Ammon's horn (tissue), 1 donor: ENCODE data around the gene SEC14L1.
A peak's percentile ranks its signal among the peaks of the same experiment; 100 is the strongest.

Source experiments
- DNase-seq: peaks from one replicate; pipeline ENCODE4 v3.0.0-alpha.2; 2016; ENCODE audit warnings: low spot score

SEC14L1 gene

GRCh38 chr17:77191244-77191643 is 50.5 kb downstream of the SEC14L1 start:
- no peak for DNase-seq

- no peak for DNase-seq
These were observed 52.9 kb downstream of the SEC14L1 start for GRCh38 chr17:77193653-77194052.

GRCh38 chr17:77194179-77194578 is 53.4 kb downstream of the SEC14L1 start:
- DNase-seq, result no peak

- no peak for DNase-seq
These were observed 55.5 kb downstream of the SEC14L1 start for GRCh38 chr17:77196251-77196650.

GRCh38 chr17:77197115-77197514 is 56.3 kb downstream of the SEC14L1 start:
- no peak for DNase-seq

GRCh38 chr17:77200711-77201110 is 59.9 kb downstream of the SEC14L1 start:
- no peak for DNase-seq

- DNase-seq, result no peak
These were observed 62.7 kb downstream of the SEC14L1 start for GRCh38 chr17:77203436-77203835.

GRCh38 chr17:77203846-77204245 is 63.1 kb downstream of the SEC14L1 start:
- DNase-seq, result no peak

GRCh38 chr17:77204536-77204935 is 63.8 kb downstream of the SEC14L1 start:
- DNase-seq, result no peak

- DNase-seq, result no peak
These were observed 64.8 kb downstream of the SEC14L1 start for GRCh38 chr17:77205396-77206125.

- no peak for DNase-seq
These were observed 65.6 kb downstream of the SEC14L1 start for GRCh38 chr17:77206158-77206956.

GRCh38 chr17:77207689-77208216 is 67.0 kb downstream of the SEC14L1 start:
- DNase-seq, result no peak

GRCh38 chr17:77208217-77208808 is 67.5 kb downstream of the SEC14L1 start:
- peak; percentile 88 for DNase-seq

GRCh38 chr17:77208856-77209255 is 68.1 kb downstream of the SEC14L1 start:
- no peak for DNase-seq

- no peak for DNase-seq
These were observed 68.6 kb downstream of the SEC14L1 start for GRCh38 chr17:77209330-77209748.

- DNase-seq, result no peak
These were observed 69.6 kb downstream of the SEC14L1 start for GRCh38 chr17:77210331-77210730.

- no peak for DNase-seq
These were observed 70.3 kb downstream of the SEC14L1 start for GRCh38 chr17:77210946-77211541.

- no peak for DNase-seq
These were observed 70.9 kb downstream of the SEC14L1 start for GRCh38 chr17:77211681-77212080.

- peak; percentile 55 for DNase-seq
These were observed 71.5 kb downstream of the SEC14L1 start for GRCh38 chr17:77212081-77212832.

GRCh38 chr17:77212833-77213777 is 72.3 kb downstream of the SEC14L1 start:
- no peak for DNase-seq
